Neuronal stem cell (in vitro differentiated cells): ENCODE results near the gene CDC42EP3.
A peak's percentile ranks its signal among the peaks of the same experiment; 100 is the strongest.

Experiments
- DNase-seq: peaks from one replicate; pipeline ENCODE4 v3.0.0-alpha.2; 2013; ENCODE audit warnings: low spot score
- H2AFZ ChIP-seq: one replicate; pipeline ENCODE4 v1.6.1; 2013; ENCODE audit warnings: mild to moderate bottlenecking, low read length, inconsistent platforms
- H2AK5ac ChIP-seq: 2 replicates; pipeline ENCODE4 v1.6.1; 2013; ENCODE audit warnings: low read depth, mild to moderate bottlenecking, inconsistent platforms, low read length, moderate library complexity, mixed read lengths
- H2BK120ac ChIP-seq: 2 replicates; pipeline ENCODE4 v1.6.1; 2013; ENCODE audit warnings: low read depth, mild to moderate bottlenecking, inconsistent platforms, low read length, moderate library complexity, mixed read lengths
- H2BK12ac ChIP-seq: one replicate; pipeline ENCODE4 v1.6.1; 2013; ENCODE audit warnings: low read length, inconsistent platforms
- H2BK15ac ChIP-seq: 2 replicates; pipeline ENCODE4 v1.6.1; 2013; ENCODE audit warnings: mild to moderate bottlenecking, low read length, inconsistent platforms, mixed read lengths
- H2BK5ac ChIP-seq: one replicate; pipeline ENCODE4 v1.6.1; 2013; ENCODE audit warnings: inconsistent platforms, mild to moderate bottlenecking, low read length, moderate library complexity
- H3K14ac ChIP-seq: one replicate; pipeline ENCODE4 v1.6.1; 2013; ENCODE audit warnings: low read length, inconsistent platforms
- H3K18ac ChIP-seq: 2 replicates; pipeline ENCODE4 v1.6.1; 2013; ENCODE audit warnings: low read length, inconsistent platforms
- H3K23ac ChIP-seq: 2 replicates; pipeline ENCODE4 v1.6.1; 2013; ENCODE audit warnings: low read depth, mild to moderate bottlenecking, mixed read lengths, low read length, inconsistent platforms; ENCODE audit not compliant: poor library complexity
- H3K27ac ChIP-seq: replicated peaks from 3 replicates; pipeline ENCODE4 v1.5.1; 2013; ENCODE audit warnings: low read length, inconsistent platforms
- H3K27me3 ChIP-seq, 3 experiments: 2 replicates each; pipeline ENCODE4 v1.6.1; 2013; ENCODE audit warnings: low read length in 3 of 3, mild to moderate bottlenecking in 2 of 3, inconsistent platforms in 1 of 3, low read depth in 1 of 3, mixed read lengths in 1 of 3, moderate library complexity in 1 of 3; ENCODE audit not compliant: control insufficient read depth in 3 of 3, insufficient read depth in 3 of 3
- H3K36me3 ChIP-seq, 2 donors: replicated peaks in 1 of 2; 2 replicates each; pipeline ENCODE4 v1.6.1; 2013; ENCODE audit warnings: low read length in 2 of 2; ENCODE audit not compliant: control insufficient read depth in 2 of 2, insufficient read depth in 2 of 2
- H3K4ac ChIP-seq: 2 replicates; pipeline ENCODE4 v1.6.1; 2013; ENCODE audit warnings: inconsistent platforms, mild to moderate bottlenecking, low read length, moderate library complexity
- H3K4me1 ChIP-seq, 2 donors: 1 replicate in 1 of 2; 2 replicates in 1 of 2; pipeline ENCODE4 v1.6.1; 2013; ENCODE audit warnings: low read length in 2 of 2, low read depth in 1 of 2; ENCODE audit not compliant: control insufficient read depth in 2 of 2, insufficient read depth in 1 of 2
- H3K4me2 ChIP-seq: one replicate; pipeline ENCODE4 v1.6.1; 2013; ENCODE audit warnings: mild to moderate bottlenecking, low read length, inconsistent platforms; ENCODE audit not compliant: insufficient read depth, poor library complexity, severe bottlenecking
- H3K4me3 ChIP-seq, 2 donors: 2 replicates each; pipeline ENCODE4 v1.5.1; 2013; ENCODE audit warnings: low read length in 2 of 2, mild to moderate bottlenecking in 2 of 2, inconsistent platforms in 1 of 2, moderate library complexity in 1 of 2
- H3K79me1 ChIP-seq: one replicate; pipeline ENCODE4 v1.6.1; 2013; ENCODE audit warnings: low read depth, mild to moderate bottlenecking, inconsistent platforms, low read length, moderate library complexity
- H3K9ac ChIP-seq: one replicate; pipeline ENCODE4 v1.6.1; 2013; ENCODE audit warnings: mild to moderate bottlenecking, low read depth, low read length, inconsistent platforms; ENCODE audit not compliant: poor library complexity
- H3K9me3 ChIP-seq, 2 donors: replicated peaks in 1 of 2; 2 replicates each; pipeline versions ENCODE3 to v1.6.1; 2013; ENCODE audit warnings: low read length in 2 of 2, mild to moderate bottlenecking in 2 of 2, inconsistent platforms in 1 of 2, low read depth in 1 of 2, mixed read lengths in 1 of 2, moderate library complexity in 1 of 2; ENCODE audit not compliant: control insufficient read depth in 2 of 2, insufficient read depth in 1 of 2
- H4K8ac ChIP-seq: one replicate; pipeline ENCODE4 v1.6.1; 2013; ENCODE audit warnings: low read depth, mild to moderate bottlenecking, inconsistent platforms, low read length, moderate library complexity
- H4K91ac ChIP-seq: one replicate; pipeline ENCODE4 v1.6.1; 2013; ENCODE audit warnings: low read length, low read depth, mild to moderate bottlenecking, inconsistent platforms; ENCODE audit not compliant: poor library complexity
- WGBS, 2 donors: extraction: QIAGEN DNeasy Blood & Tissue Kit; methylation state at CpG; one replicate each; pipeline ENCODE4 v1.1.7; 2013; ENCODE audit warnings: missing lambda C conversion rate in 2 of 2, mixed read lengths in 1 of 2; ENCODE audit not compliant: insufficient read length in 2 of 2, insufficient replicate concordance in 1 of 2; ENCODE audit errors: extremely low coverage in 2 of 2; 5-methylcytosine and 5-hydroxymethylcytosine counted together

Gene CDC42EP3

DNA sequence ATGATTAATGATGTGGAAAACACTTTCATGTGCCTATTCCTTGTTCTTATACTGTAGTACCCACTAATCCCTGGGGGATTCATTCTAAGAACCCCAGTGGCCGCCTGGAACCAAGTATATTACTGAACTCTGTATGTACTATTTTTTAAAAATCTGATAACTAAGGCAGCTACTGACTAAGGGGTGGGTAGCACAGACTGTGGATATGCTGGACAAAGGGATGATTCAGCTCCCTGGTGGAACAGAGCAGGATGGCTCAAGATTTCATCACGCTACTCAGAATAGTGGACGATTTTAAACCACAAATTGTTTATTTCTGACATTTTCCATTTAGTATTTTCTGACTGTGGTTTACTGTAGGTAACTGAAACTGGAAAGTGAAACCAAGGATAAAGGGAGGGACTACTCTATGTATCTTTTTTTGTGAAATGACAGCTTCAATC lies 41.8 kb upstream of the CDC42EP3 start:
- no CpG with 5 or more reads among the region's 3 CpGs for WGBS, 2 donors

DNA sequence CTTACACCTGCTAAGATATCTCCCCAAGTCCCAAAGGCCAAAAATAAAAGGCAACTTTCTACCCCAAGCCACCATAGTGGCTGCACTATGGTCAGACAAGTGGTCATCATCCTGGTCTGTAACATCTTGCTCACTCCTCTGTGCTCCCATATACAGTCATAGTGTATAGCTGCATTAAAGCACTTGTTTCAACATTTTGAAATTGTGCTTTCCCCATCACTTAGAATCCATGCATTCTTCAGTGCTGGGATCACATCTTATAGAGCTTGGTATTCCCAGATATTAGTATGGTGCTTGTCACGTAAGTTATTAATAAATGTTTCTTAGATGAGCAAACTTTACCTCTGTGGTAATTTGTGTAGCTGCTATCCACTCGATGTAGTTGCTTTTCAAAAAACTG lies 40.4 kb upstream of the CDC42EP3 start:
- H2BK5ac ChIP-seq, result no peak overlapping the region
- H3K79me1 ChIP-seq, result no peaks in the 10 kb centered on the region
- no CpG with 5 or more reads among the region's 2 CpGs for WGBS, 2 donors
- no peak overlapping the region for H3K27ac ChIP-seq
- no peak overlapping the region for H3K23ac ChIP-seq
- no peak overlapping the region for H2BK15ac ChIP-seq
- H2AK5ac ChIP-seq, result no peak overlapping the region
- no peaks in the 10 kb centered on the region for H3K36me3 ChIP-seq
- peak overlapping the region; percentile 89 for H2AFZ ChIP-seq
- H2BK12ac ChIP-seq, result no peak overlapping the region
- no peak overlapping the region for H4K8ac ChIP-seq
- H3K14ac ChIP-seq, result no peak overlapping the region
- peaks cover 0 to 6% of the 10 kb centered on the region in 2 donors for H3K9me3 ChIP-seq
- no peak overlapping the region for H3K4ac ChIP-seq
- no peak overlapping the region for H3K4me3 ChIP-seq
- peaks cover 6% of the 10 kb centered on the region in 2 donors for H3K4me1 ChIP-seq
- no peaks in the 10 kb centered on the region for H3K27me3 ChIP-seq
- no peak overlapping the region for H2BK120ac ChIP-seq
- H3K18ac ChIP-seq, result no peak overlapping the region
- H3K9ac ChIP-seq, result no peak overlapping the region
- no peak overlapping the region for H3K4me2 ChIP-seq
- H4K91ac ChIP-seq, result no peak overlapping the region
- DNase-seq, result no peak

More for the DNA sequence above, 41.8 kb upstream of the CDC42EP3 start:
- Histone ChIP-seq H3K79me1 (no peaks in the 10 kb centered on the region), H3K14ac (no peak overlapping the region), H3K27me3 (no peaks in the 10 kb centered on the region), H2BK120ac (no peak overlapping the region), H3K4me2 (no peak overlapping the region), H3K27ac (no peak overlapping the region), H3K36me3 (no peaks in the 10 kb centered on the region), H2AK5ac (no peak overlapping the region), H4K8ac (no peak overlapping the region), H3K9me3 (peaks cover 0 to 6% of the 10 kb centered on the region in 2 donors), H3K23ac (no peak overlapping the region), H2BK15ac (no peak overlapping the region), H3K4me3 (no peak overlapping the region), H4K91ac (no peak overlapping the region), H2AFZ (no peak overlapping the region), H3K18ac (no peak overlapping the region), H3K4me1 (peaks cover 4 to 6% of the 10 kb centered on the region in 2 donors), H2BK12ac (no peak overlapping the region), H3K9ac (no peak overlapping the region), H3K4ac (no peak overlapping the region), H2BK5ac (no peak overlapping the region)
- no peak for DNase-seq

DNA sequence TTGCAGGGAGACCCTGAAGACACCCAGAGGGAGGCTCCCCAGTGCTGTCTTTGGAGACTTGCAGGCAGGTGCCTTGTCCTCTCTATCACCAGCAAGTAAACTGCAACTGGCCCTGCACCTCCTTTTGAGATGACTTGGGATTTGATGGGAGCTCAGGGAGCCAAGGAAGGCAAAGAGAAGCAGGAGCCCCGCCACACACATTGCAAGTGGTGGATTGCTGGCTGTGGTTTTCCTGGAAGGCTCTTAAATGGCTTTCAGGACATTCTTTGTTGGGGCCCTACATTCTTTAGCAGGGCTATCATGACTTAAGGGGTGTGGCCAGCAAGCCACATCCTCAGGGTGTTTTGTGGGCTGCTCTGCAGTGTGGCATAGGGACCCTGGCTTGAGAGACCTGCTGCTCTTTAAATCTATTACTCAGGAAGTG lies 39.9 kb upstream of the CDC42EP3 start:
- H2BK120ac ChIP-seq, result no peak overlapping the region
- no peaks in the 10 kb centered on the region for H3K79me1 ChIP-seq
- no peak overlapping the region for H3K4me2 ChIP-seq
- no peak overlapping the region for H2AK5ac ChIP-seq
- H2BK15ac ChIP-seq, result no peak overlapping the region
- no CpG with 5 or more reads among the region's 1 CpG for WGBS, 2 donors
- no peak overlapping the region for H3K9ac ChIP-seq
- H3K23ac ChIP-seq, result no peak overlapping the region
- H3K36me3 ChIP-seq, result no peaks in the 10 kb centered on the region
- no peak overlapping the region for H3K14ac ChIP-seq
- peak overlapping the region; percentile 89 for H2AFZ ChIP-seq
- H4K91ac ChIP-seq, result no peak overlapping the region
- DNase-seq, result no peak
- H3K27ac ChIP-seq, result no peak overlapping the region
- no peaks in the 10 kb centered on the region for H3K27me3 ChIP-seq
- no peak overlapping the region for H3K4ac ChIP-seq
- H3K18ac ChIP-seq, result peak overlapping the region; percentile 42
- peaks cover 0 to 6% of the 10 kb centered on the region in 2 donors for H3K9me3 ChIP-seq
- H3K4me1 ChIP-seq, result peaks cover 6 to 8% of the 10 kb centered on the region in 2 donors
- H4K8ac ChIP-seq, result no peak overlapping the region
- no peak overlapping the region for H3K4me3 ChIP-seq
- H2BK5ac ChIP-seq, result no peak overlapping the region
- no peak overlapping the region for H2BK12ac ChIP-seq

- Histone ChIP-seq H3K23ac (no peak overlapping the region), H4K8ac (no peak overlapping the region), H3K79me1 (no peaks in the 10 kb centered on the region), H3K18ac (no peak overlapping the region), H3K4me2 (no peak overlapping the region), H2BK5ac (no peak overlapping the region), H3K4ac (no peak overlapping the region), H2BK15ac (no peak overlapping the region), H3K4me3 (no peak overlapping the region), H3K4me1 (peaks cover 6 to 8% of the 10 kb centered on the region in 2 donors), H3K27ac (no peak overlapping the region), H3K27me3 (no peaks in the 10 kb centered on the region), H3K36me3 (no peaks in the 10 kb centered on the region), H4K91ac (no peak overlapping the region), H2BK120ac (no peak overlapping the region), H3K14ac (no peak overlapping the region), H2AK5ac (no peak overlapping the region), H3K9ac (no peak overlapping the region), H3K9me3 (no peaks in the 10 kb centered on the region), H2AFZ (no peak overlapping the region), H2BK12ac (no peak overlapping the region)
- no CpG with 5 or more reads among the region's 4 CpGs for WGBS, 2 donors
- no peak for DNase-seq
Observed at GRCh38 chr2:37709111-37709510, 37.7 kb upstream of the CDC42EP3 start.
